GM12872 (cell line): ENCODE measurements around the gene DOCK1.

ENCODE experiments used
- TF ChIP-seq, protein P1 (sequence below): IDR thresholded peaks from 3 replicates; pipeline ENCODE4 v1.5.1; 2011; ENCODE audit warnings: low read depth, mild to moderate bottlenecking, low read length, moderate library complexity; ENCODE audit not compliant: insufficient read depth

The DOCK1 gene

DNA sequence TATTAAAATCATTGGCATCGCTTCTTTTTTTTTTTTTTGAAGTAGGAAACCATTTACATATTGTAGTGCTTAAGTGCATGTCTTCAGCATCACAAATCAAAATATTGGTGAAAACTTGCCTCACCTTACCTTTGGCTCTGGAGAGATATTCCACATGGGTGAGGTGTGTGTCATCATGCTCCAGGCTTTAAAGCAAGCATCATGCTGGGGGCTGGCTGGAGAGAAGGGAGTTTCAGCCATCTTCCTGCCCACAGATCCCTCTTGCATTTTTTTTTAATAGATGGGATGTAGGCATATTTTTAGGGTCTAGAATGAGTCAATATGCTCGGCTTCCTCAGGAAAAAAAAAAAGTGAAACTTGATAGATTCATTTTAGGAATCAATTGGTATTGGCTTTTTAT lies 293.5 kb downstream of the DOCK1 start:
- TF ChIP-seq, protein P1, sequence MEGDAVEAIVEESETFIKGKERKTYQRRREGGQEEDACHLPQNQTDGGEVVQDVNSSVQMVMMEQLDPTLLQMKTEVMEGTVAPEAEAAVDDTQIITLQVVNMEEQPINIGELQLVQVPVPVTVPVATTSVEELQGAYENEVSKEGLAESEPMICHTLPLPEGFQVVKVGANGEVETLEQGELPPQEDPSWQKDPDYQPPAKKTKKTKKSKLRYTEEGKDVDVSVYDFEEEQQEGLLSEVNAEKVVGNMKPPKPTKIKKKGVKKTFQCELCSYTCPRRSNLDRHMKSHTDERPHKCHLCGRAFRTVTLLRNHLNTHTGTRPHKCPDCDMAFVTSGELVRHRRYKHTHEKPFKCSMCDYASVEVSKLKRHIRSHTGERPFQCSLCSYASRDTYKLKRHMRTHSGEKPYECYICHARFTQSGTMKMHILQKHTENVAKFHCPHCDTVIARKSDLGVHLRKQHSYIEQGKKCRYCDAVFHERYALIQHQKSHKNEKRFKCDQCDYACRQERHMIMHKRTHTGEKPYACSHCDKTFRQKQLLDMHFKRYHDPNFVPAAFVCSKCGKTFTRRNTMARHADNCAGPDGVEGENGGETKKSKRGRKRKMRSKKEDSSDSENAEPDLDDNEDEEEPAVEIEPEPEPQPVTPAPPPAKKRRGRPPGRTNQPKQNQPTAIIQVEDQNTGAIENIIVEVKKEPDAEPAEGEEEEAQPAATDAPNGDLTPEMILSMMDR: no peak

DNA sequence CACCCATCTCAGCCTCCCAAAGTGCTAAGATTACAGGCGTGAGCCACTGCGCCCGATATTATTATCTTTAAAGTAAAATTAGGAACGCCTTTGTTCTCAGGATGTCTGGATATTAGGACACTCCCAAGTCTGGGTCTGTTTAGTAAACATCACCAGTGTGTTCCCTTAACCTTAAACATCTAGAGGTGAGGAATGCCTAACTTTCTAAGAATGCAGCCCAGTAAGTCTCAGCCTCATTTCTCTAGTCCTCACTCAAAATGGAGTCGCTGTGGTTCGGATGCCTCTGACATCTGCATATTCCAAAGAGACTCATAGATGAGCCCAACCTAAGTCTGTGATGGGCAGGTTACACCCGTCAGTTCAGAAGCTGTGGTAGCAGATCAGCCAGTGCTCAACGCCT lies 295.4 kb downstream of the DOCK1 start:
- TF ChIP-seq, protein P1: no peak

- TF ChIP-seq, protein P1: no peak
Observed at GRCh38 chr10:127203067-127203466, 297.8 kb downstream of the DOCK1 start.

GRCh38 chr10:127207081-127207480 lies 301.9 kb downstream of the DOCK1 start:
- TF ChIP-seq, protein P1: no peak

DNA sequence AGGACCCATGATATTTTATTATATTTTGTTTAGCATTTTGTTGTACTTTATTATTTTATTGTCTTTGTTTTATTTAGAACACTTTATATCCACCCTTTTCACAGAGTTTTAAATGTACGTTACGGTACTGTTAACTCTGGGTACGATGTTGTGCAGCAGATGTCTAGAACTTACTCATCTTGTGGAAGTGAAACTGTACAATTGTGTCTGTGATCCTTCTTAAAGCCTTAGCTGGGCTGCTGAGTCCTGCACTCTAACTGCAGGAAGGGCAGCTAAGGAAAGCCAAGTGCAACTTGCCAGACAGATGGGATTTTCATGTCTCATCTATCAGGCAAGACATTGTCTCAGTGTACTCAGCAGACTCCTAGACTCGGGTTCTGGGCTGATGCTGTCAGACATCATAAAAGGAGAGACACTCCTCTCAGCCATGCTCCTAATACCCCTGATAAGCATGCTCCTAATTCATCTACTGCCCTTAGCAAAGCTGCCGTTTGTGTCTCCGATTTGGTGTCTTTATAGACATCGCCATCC lies 305.8 kb downstream of the DOCK1 start:
- TF ChIP-seq, protein P1: no peak

- TF ChIP-seq, protein P1: no peak
Observed at GRCh38 chr10:127215866-127216265, 310.6 kb downstream of the DOCK1 start.

DNA sequence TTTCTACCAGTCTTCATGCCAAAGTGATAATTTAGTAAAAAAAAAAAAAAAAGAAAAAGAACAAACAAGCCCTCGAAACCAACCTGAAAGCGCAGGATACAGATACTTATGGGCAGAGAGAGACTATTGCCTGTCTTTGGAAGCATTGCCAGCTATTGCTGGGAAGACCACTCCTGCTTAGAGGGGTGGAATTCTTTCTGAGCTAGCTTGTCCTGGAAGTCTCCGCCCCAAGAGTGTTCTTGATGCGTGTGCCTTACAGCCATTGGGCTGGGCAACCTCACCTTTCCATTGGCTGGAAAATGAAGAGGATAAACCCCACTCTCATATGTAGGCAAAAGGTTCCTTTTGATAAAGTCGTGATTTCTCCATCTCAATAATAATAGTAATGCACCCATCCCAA lies 311.0 kb downstream of the DOCK1 start:
- TF ChIP-seq, protein P1: no peak
